Liver (tissue), 9 donors: ENCODE data around the gene ACKR2. TPM values are rescaled to one million over a fixed set of nuclear protein-coding genes. Genes with fewer than 3 reads are reported as not detected.

Source experiments
- DNase-seq: peaks from one replicate; pipeline ENCODE4 v3.0.0-alpha.2; 2017; ENCODE audit warnings: low spot score
- H3K27ac ChIP-seq, 2 donors: one replicate each; pipeline ENCODE4 v1.7.0; 2013; ENCODE audit warnings: inconsistent platforms in 2 of 2, low read length in 2 of 2, control low read depth in 1 of 2, low read depth in 1 of 2, mild to moderate bottlenecking in 1 of 2
- H3K27me3 ChIP-seq, 4 donors: one replicate each; pipeline versions ENCODE4 v1.6.1 to v1.7.0; 2013; ENCODE audit warnings: low read length in 3 of 4, inconsistent platforms in 1 of 4, mild to moderate bottlenecking in 1 of 4, moderate library complexity in 1 of 4; ENCODE audit not compliant: control insufficient read depth in 4 of 4, insufficient read depth in 4 of 4
- H3K36me3 ChIP-seq, 4 donors: one replicate each; pipeline versions ENCODE4 v1.6.1 to v1.7.0; 2013; ENCODE audit warnings: low read length in 3 of 4, mild to moderate bottlenecking in 3 of 4, low read depth in 1 of 4, moderate library complexity in 1 of 4; ENCODE audit not compliant: control insufficient read depth in 4 of 4, insufficient read depth in 3 of 4
- H3K4me1 ChIP-seq, 4 donors: one replicate each; pipeline versions ENCODE4 v1.6.1 to v1.7.0; 2013; ENCODE audit warnings: low read length in 3 of 4, mild to moderate bottlenecking in 3 of 4, moderate library complexity in 1 of 4; ENCODE audit not compliant: control insufficient read depth in 4 of 4, insufficient read depth in 4 of 4
- H3K4me3 ChIP-seq, 3 donors: one replicate each; pipeline versions ENCODE4 v1.6.1 to v1.7.0; 2013; ENCODE audit warnings: low read length in 3 of 3, control low read depth in 1 of 3, low read depth in 1 of 3, mild to moderate bottlenecking in 1 of 3
- H3K9ac ChIP-seq, 2 donors: one replicate each; pipeline ENCODE4 v1.7.0; 2013; ENCODE audit warnings: low read length in 2 of 2, mild to moderate bottlenecking in 2 of 2, moderate library complexity in 2 of 2, control low read depth in 1 of 2, low read depth in 1 of 2
- H3K9me3 ChIP-seq, 4 donors: one replicate each; pipeline versions ENCODE4 v1.6.1 to v1.7.0; 2013; ENCODE audit warnings: low read length in 3 of 4; ENCODE audit not compliant: control insufficient read depth in 4 of 4
- ATF3 ChIP-seq: IDR thresholded peaks from 2 replicates; pipeline ENCODE4 v1.6.1; 2016; ENCODE audit warnings: antibody characterized with exemption
- CTCF ChIP-seq: fragments of 150-350 bp; IDR thresholded peaks from 2 replicates; pipeline ENCODE4 v1.5.1; 2017; ENCODE audit warnings: improper control_type of control experiment, low read depth, low read length; ENCODE audit not compliant: missing input control
- EGR1 ChIP-seq, 2 donors: IDR thresholded peaks; 2 replicates each; pipeline ENCODE4 v1.6.1; 2016 to 2018; ENCODE audit warnings: antibody characterized with exemption in 2 of 2, low read depth in 2 of 2
- FOXA1 ChIP-seq: IDR thresholded peaks from 2 replicates; pipeline ENCODE4 v1.6.1; 2016; ENCODE audit warnings: antibody characterized with exemption
- FOXA2 ChIP-seq: IDR thresholded peaks from 2 replicates; pipeline ENCODE4 v1.6.1; 2016; ENCODE audit warnings: antibody characterized with exemption
- GABPA ChIP-seq, 2 donors: IDR thresholded peaks in 1 of 2; conservative IDR thresholded peaks in 1 of 2; 2 replicates each; pipeline ENCODE4 v1.6.1; 2016; ENCODE audit warnings: antibody characterized with exemption in 2 of 2, mild to moderate bottlenecking in 1 of 2, moderate library complexity in 1 of 2
- HNF4A ChIP-seq, 2 donors: conservative IDR thresholded peaks; 2 replicates each; pipeline ENCODE4 v1.6.1; 2016; ENCODE audit warnings: antibody characterized with exemption in 2 of 2, mild to moderate bottlenecking in 2 of 2
- HNF4G ChIP-seq: IDR thresholded peaks from 2 replicates; pipeline ENCODE4 v1.6.1; 2016; ENCODE audit warnings: antibody characterized with exemption
- JUND ChIP-seq, 2 donors: IDR thresholded peaks; 2 replicates each; pipeline ENCODE4 v1.6.1; 2016; ENCODE audit warnings: antibody characterized with exemption in 2 of 2
- MAX ChIP-seq: IDR thresholded peaks from 2 replicates; pipeline ENCODE4 v1.6.1; 2016; ENCODE audit warnings: antibody characterized with exemption
- NR2F2 ChIP-seq: IDR thresholded peaks from 2 replicates; pipeline ENCODE4 v1.6.1; 2016; ENCODE audit warnings: antibody characterized with exemption
- RAD21 ChIP-seq, 2 donors: IDR thresholded peaks; 2 replicates each; pipeline ENCODE4 v1.6.1; 2016; ENCODE audit warnings: antibody characterized with exemption in 2 of 2, mild to moderate bottlenecking in 2 of 2
- REST ChIP-seq: IDR thresholded peaks from 2 replicates; pipeline ENCODE4 v1.6.1; 2016; ENCODE audit warnings: antibody characterized with exemption, mild to moderate bottlenecking
- RXRA ChIP-seq, 2 donors: IDR thresholded peaks; 2 replicates each; pipeline ENCODE4 v1.6.1; 2017 to 2018; ENCODE audit warnings: antibody characterized with exemption in 2 of 2, mild to moderate bottlenecking in 1 of 2
- TAF1 ChIP-seq: conservative IDR thresholded peaks from 2 replicates; pipeline ENCODE4 v1.6.1; 2016; ENCODE audit warnings: antibody characterized with exemption, mild to moderate bottlenecking
- YY1 ChIP-seq: IDR thresholded peaks from 2 replicates; pipeline ENCODE4 v1.6.1; 2016; ENCODE audit warnings: antibody characterized with exemption, mild to moderate bottlenecking
- ZBTB33 ChIP-seq: IDR thresholded peaks from 2 replicates; pipeline ENCODE4 v1.6.1; 2016; ENCODE audit warnings: antibody characterized with exemption
- WGBS: extraction: QIAGEN DNeasy Blood & Tissue Kit; methylation state at CpG from one replicate; pipeline ENCODE4 v1.1.7; 2013; 5-methylcytosine and 5-hydroxymethylcytosine counted together
- polyA plus RNA-seq, 2 donors: library from polyadenylated mRNA; stranded (reverse) in 1 of 2; unstranded in 1 of 2; fragments of 200-250 nt in 1 of 2; fragments of >200 nt in 1 of 2; fragmentation: Nextera tagmentation in 1 of 2; extraction: Ambion mirVana in 1 of 2; gene quantifications; one replicate each; pipeline versions ENCODE4 v1.2.1 to v1.2.3, GENCODE V29; 2013 to 2015
- total RNA-seq, 2 donors: library from RNA; depleted of rRNA; stranded (reverse); fragments of >200 nt; gene quantifications; one replicate each; pipeline ENCODE4 v1.2.3, GENCODE V29; 2014
- donor health status: healthy.
- donor health status: healthy.
- donor health status: healthy.
- donor health status: healthy.
- donor health status: healthy.

Gene ACKR2
- total and polyA plus RNA-seq, 4 donors: 7.3 to 19.3 (median 10.8) TPM

- H3K27me3 ChIP-seq: no peaks in the 10 kb centered on the region
- TF ChIP-seq JUND (IDR thresholded peaks at IDR 0.05): no peak
- no peak for TF ChIP-seq ZBTB33
- TF ChIP-seq FOXA1: no peak
- no peak for TF ChIP-seq NR2F2
- TF ChIP-seq HNF4G: no peak
- TF ChIP-seq GABPA (IDR thresholded peaks at IDR 0.05 in 1 of 2, conservative IDR thresholded peaks at IDR 0.05 in 1 of 2): no peak
- TF ChIP-seq HNF4A (conservative IDR thresholded peaks at IDR 0.05): no peak
- no peak for TF ChIP-seq TAF1
- TF ChIP-seq CTCF: no peak
- TF ChIP-seq YY1: no peak
- peaks cover 10 to 20% (median 16%) of the 10 kb centered on the region in 4 donors for H3K4me1 ChIP-seq
- no peak for DNase-seq
- 63% methylated on average over 2 of the region's 2 CpGs for WGBS
- no peaks in the 10 kb centered on the region for H3K36me3 ChIP-seq
- H3K9me3 ChIP-seq: no peaks in the 10 kb centered on the region
- no peak overlapping the region for H3K27ac ChIP-seq
- H3K9ac ChIP-seq: no peak overlapping the region
- H3K4me3 ChIP-seq: no peak overlapping the region
Observed at GRCh38 chr3:42763021-42763420, 46.2 kb upstream of the ACKR2 start.

GRCh38 chr3:42764115-42764514, 45.1 kb upstream of the ACKR2 start:
- TF ChIP-seq HNF4A (conservative IDR thresholded peaks at IDR 0.05) (no peak), ATF3 (no peak), JUND (IDR thresholded peaks at IDR 0.05) (no peak), REST (no peak), EGR1 (IDR thresholded peaks at IDR 0.05; ENCODE audit: low read depth in 2 of 2) (no peak), GABPA (IDR thresholded peaks at IDR 0.05 in 1 of 2, conservative IDR thresholded peaks at IDR 0.05 in 1 of 2) (no peak), RAD21 (IDR thresholded peaks at IDR 0.05) (no peak), FOXA2 (no peak), TAF1 (no peak), MAX (no peak), CTCF (no peak), NR2F2 (no peak), YY1 (no peak), RXRA (IDR thresholded peaks at IDR 0.05) (no peak)
- peaks cover 10 to 20% (median 16%) of the 10 kb centered on the region in 4 donors for H3K4me1 ChIP-seq
- H3K9me3 ChIP-seq: no peaks in the 10 kb centered on the region
- no peaks in the 10 kb centered on the region for H3K27me3 ChIP-seq
- H3K9ac ChIP-seq: no peak overlapping the region
- WGBS: 90% methylated on average over 3 of the region's 3 CpGs
- H3K36me3 ChIP-seq: no peaks in the 10 kb centered on the region
- no peak overlapping the region for H3K27ac ChIP-seq
- H3K4me3 ChIP-seq: no peak overlapping the region
- no peak for DNase-seq
